Right lobe of liver (tissue), 6 donors: ENCODE data around the gene SMARCB1. TPM values are rescaled to one million over a fixed set of nuclear protein-coding genes. Genes with fewer than 3 reads are reported as not detected.
A peak's percentile ranks its signal among the peaks of the same experiment; 100 is the strongest.

Source experiments
- ATAC-seq, 4 donors: fragments of 200-7000 bp; cut with Tn5 transposase; one replicate each; pipeline ENCODE4 v1.9.1; 2020; ENCODE audit warnings: mild to moderate bottlenecking in 4 of 4, moderate library complexity in 4 of 4
- DNase-seq, 3 donors: peaks; one replicate each; pipeline ENCODE4 v3.0.0-alpha.2; 2020
- H3K27ac ChIP-seq, 3 donors: fragments of 200-600 bp; one replicate each; pipeline ENCODE4 v1.8.0; 2022
- H3K27me3 ChIP-seq, 2 donors: fragments of 200-600 bp; one replicate each; pipeline ENCODE4 v1.8.0; 2022
- H3K36me3 ChIP-seq, 4 donors: fragments of 200-600 bp; sonication (generic) in 1 of 4; one replicate each; pipeline versions ENCODE4 v1.5.1 to v1.8.0; 2017 to 2022; ENCODE audit warnings: control low read depth in 1 of 4
- H3K4me1 ChIP-seq, 4 donors: fragments of 200-600 bp; sonication (generic) in 1 of 4; one replicate each; pipeline versions ENCODE4 v1.5.1 to v1.8.0; 2017 to 2022; ENCODE audit warnings: control low read depth in 1 of 4
- H3K4me3 ChIP-seq, 3 donors: fragments of 200-600 bp; one replicate each; pipeline ENCODE4 v1.8.0; 2022
- H3K9me3 ChIP-seq, 4 donors: fragments of 200-600 bp; sonication (generic) in 1 of 4; one replicate each; pipeline versions ENCODE4 v1.5.1 to v1.8.0; 2017 to 2022; ENCODE audit warnings: control low read depth in 1 of 4
- POLR2A ChIP-seq: fragments of 450-650 bp; IDR thresholded peaks from one replicate; pipeline ENCODE4 v1.6.1; 2017; ENCODE audit warnings: antibody characterized with exemption, mild to moderate bottlenecking
- WGBS: methylation state at CpG from one replicate; pipeline ENCODE4 v1.1.6; 2018; ENCODE audit warnings: low coverage, low lambda C conversion rate; ENCODE audit not compliant: insufficient coverage; ENCODE audit errors: missing lambda C conversion rate; 5-methylcytosine and 5-hydroxymethylcytosine counted together
- intact Hi-C, 2 donors: fragments of 100-400 bp; cut with DNase I; formaldehyde crosslinking; loops; one replicate each; pipeline versions ENCODE4 v1.11.2 to v1.14.1; 2022
- long read RNA-seq: library from polyadenylated mRNA; unstranded; transcript quantifications from one replicate; pipeline ENCODE4 v2.0.0, GENCODE V29; 2019
- total RNA-seq, 6 experiments: library from RNA; depleted of rRNA in 2 of 6; stranded (reverse); fragments of >200 nt in 2 of 6; fragmentation: NEBNext Ultra II Directional in 3 of 6; extraction: Animal tissue kit (Norgen Biotek cat#: 25700) in 3 of 6; gene quantifications; one replicate each; pipeline versions ENCODE4 v1.1.0 to v1.2.4, GENCODE V29; 2016 to 2023
- TF ChIP-seq, protein P1 (sequence below), 4 donors: fragments of 200-600 bp in 3 of 4; fragments of 450-650 bp in 1 of 4; IDR thresholded peaks; one replicate each; pipeline versions ENCODE4 v1.5.1 to v1.8.0; 2016 to 2022; ENCODE audit warnings: antibody characterized with exemption in 4 of 4, mild to moderate bottlenecking in 2 of 4
- donor health status: DM: no; HTN: yes; CAD: no.
- donor health status: DM: no; HTN: no; CAD: no.
- donor health status: DM: no; HTN: no; CAD: no.
- donor health status: DM: no; HTN: yes; CAD: no.
- donor health status: DM: no; HTN: yes; CAD: no.

SMARCB1 gene
- 10 to 100 TPM; 19.9 to 70.2 (median 25.3) TPM for total RNA-seq
- long read RNA-seq, full-length matches to known transcripts: 5 of 8 reads
- long read RNA-seq, partial matches to known transcripts: 2 of 8 reads
- long read RNA-seq, other reads (novel, unspliced or antisense): 1 of 8 reads

DNA sequence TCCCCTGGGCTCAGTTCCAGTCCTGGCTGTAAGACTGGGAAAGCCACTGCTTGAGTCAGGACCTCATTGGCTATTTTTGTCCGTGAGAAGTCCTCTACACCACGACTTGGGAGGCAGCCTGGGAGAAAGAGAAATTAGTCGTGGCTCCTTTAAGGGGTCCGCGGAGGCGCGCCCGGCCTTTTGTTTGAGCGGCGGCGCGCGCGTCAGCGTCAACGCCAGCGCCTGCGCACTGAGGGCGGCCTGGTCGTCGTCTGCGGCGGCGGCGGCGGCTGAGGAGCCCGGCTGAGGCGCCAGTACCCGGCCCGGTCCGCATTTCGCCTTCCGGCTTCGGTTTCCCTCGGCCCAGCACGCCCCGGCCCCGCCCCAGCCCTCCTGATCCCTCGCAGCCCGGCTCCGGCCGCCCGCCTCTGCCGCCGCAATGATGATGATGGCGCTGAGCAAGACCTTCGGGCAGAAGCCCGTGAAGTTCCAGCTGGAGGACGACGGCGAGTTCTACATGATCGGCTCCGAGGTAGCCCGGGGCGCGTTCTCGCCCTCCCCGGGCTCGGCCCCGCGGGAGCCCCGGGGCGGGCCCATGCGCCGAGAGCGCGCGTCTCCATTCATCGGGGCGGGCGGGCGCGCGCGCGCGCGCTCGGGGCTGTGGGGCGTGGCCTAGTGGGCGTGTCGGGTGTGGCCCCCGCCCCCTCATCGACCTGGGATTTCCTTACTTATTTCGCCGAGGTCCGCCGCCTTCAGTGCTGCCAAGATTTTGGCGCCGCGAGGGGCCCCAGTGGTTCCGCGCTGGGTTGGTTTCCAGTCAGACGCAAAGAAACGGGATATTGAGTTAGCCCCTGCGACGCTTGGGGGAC, at the start of gene SMARCB1:
Gene SMARCB1, plus strand, starts transcription at position 215 of the 848 bp plus-strand sequence. Its CDS starts 204 bp downstream, at position 419.
- intact Hi-C loops: no loop called here

DNA sequence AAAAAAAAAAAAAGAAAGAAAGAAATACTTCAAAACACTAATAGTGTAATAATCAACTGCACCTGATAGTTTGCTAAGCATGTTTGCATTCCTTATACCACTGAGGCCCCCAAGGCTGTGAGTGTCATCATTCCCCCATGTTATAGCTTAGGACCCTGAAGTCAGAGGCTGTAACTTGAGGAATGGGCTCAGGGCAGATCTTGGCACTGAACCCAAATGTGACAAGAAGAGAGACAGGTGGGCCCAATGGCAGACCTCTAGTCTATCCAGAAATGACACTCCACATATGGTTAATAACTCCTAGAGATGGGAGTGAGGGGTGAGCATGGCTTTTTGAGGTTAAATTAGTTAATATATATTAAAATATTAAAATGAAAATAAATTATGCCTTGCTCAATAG, 49.1 kb upstream of the SMARCB1 start:
- intact Hi-C loops: no loop called here
- TF ChIP-seq, protein P1, sequence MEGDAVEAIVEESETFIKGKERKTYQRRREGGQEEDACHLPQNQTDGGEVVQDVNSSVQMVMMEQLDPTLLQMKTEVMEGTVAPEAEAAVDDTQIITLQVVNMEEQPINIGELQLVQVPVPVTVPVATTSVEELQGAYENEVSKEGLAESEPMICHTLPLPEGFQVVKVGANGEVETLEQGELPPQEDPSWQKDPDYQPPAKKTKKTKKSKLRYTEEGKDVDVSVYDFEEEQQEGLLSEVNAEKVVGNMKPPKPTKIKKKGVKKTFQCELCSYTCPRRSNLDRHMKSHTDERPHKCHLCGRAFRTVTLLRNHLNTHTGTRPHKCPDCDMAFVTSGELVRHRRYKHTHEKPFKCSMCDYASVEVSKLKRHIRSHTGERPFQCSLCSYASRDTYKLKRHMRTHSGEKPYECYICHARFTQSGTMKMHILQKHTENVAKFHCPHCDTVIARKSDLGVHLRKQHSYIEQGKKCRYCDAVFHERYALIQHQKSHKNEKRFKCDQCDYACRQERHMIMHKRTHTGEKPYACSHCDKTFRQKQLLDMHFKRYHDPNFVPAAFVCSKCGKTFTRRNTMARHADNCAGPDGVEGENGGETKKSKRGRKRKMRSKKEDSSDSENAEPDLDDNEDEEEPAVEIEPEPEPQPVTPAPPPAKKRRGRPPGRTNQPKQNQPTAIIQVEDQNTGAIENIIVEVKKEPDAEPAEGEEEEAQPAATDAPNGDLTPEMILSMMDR (IDR thresholded peaks at IDR 0.05): no peak
- no peak for TF ChIP-seq POLR2A

More for the DNA sequence above, at the start of gene SMARCB1:
- peak; percentile 89 to 92 (median 92) for DNase-seq
- 0% methylated on average over 40 of the region's 97 CpGs for WGBS
- no peaks in the 10 kb centered on the region for H3K9me3 ChIP-seq
- peak within 1 kb of the TSS; percentile 87 to 95 (median 92) for H3K4me3 ChIP-seq
- peaks cover 0 to 48% (median 9%) of the 10 kb centered on the region in 4 donors for H3K4me1 ChIP-seq
- H3K36me3 ChIP-seq: peaks cover 0 to 2% (median 0%) of the 10 kb centered on the region in 4 donors
- ATAC-seq: peak; percentile 88 to 96 (median 94)
- peak; percentile 88 for TF ChIP-seq POLR2A
- TF ChIP-seq, protein P1 (IDR thresholded peaks at IDR 0.05): no peak
- H3K27me3 ChIP-seq: no peaks in the 10 kb centered on the region
- peak within 1 kb of the TSS; percentile 95 to 100 (median 98) for H3K27ac ChIP-seq

DNA sequence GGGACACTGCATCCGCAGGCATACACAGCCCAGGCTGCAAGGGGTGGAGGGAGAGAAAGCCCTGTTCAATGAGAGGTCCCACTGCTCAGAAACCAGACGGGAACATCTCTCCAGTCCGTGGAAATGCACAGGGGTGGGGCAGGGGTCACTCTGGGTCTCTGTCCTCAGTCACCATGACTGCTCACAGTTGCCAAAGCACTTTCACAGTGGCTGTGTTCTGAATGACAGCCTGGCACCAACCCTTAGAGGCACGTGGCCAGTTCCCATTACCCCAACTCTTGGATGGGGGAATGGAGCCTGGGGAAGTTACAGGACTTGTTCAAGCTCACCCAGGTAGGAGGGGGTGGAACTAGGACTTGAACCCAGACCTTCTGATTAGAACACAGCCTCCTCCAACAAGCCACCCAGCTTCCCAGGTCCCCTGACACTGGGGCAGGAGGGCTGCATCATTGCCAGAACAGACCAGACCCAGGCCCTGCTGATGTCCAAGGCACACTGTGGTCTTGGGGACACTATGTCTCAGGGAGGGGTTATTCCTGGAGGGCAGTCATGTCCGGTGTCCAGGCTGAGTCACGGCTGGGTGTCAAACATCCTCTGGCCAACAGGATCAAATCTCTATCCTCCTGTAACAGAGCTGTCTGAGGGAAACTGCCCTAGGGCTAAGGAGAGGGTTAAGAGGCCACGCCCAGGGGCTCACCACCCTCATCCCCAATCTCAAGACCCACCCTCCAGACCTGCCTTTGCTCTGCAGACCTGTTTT, 44.1 kb upstream of the SMARCB1 start:
- WGBS: no CpG with 5 or more reads among the region's 7 CpGs
- no peak for TF ChIP-seq POLR2A
- TF ChIP-seq, protein P1 (IDR thresholded peaks at IDR 0.05): no peak
- Histone ChIP-seq H3K27me3 (no peaks in the 10 kb centered on the region), H3K9me3 (no peaks in the 10 kb centered on the region), H3K27ac (no peak overlapping the region), H3K4me3 (no peak overlapping the region), H3K36me3 (peaks cover 0 to 7% (median 0%) of the 10 kb centered on the region in 4 donors), H3K4me1 (no peaks in the 10 kb centered on the region)
- DNase-seq (no peak), ATAC-seq (peak in 1 of 4 donors; percentile 27)
- intact Hi-C loops: no loop called here

More for the DNA sequence above, 49.1 kb upstream of the SMARCB1 start:
- Histone ChIP-seq H3K9me3 (no peaks in the 10 kb centered on the region), H3K36me3 (no peaks in the 10 kb centered on the region), H3K27me3 (no peaks in the 10 kb centered on the region), H3K4me1 (no peaks in the 10 kb centered on the region), H3K27ac (no peak overlapping the region), H3K4me3 (no peak overlapping the region)
- DNase-seq (no peak), ATAC-seq (no peak)

DNA sequence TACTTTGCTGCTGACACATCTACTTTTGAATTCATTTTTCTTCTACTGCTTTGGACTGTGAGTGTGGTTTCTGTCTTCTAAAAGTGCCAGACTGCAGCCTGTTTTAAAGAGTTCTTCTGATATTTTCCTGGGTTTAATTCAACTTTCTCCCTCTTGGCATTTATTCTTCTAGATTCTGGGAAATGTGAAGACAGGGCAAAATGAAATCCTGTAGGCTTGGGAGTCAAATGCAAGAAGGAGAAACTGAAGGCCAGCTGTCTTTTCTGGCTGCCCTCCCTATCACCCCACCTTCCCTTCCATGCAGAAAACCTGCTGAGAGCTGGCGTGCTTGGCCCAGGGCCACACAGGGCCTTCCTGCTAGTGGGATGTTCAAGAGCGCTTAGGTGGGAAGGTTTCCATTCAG, 43.5 kb upstream of the SMARCB1 start:
- TF ChIP-seq, protein P1 (IDR thresholded peaks at IDR 0.05): no peak
- TF ChIP-seq POLR2A: no peak
- ATAC-seq (no peak), DNase-seq (no peak)
- Histone ChIP-seq H3K36me3 (peaks cover 0 to 7% (median 0%) of the 10 kb centered on the region in 4 donors), H3K4me3 (no peak overlapping the region), H3K4me1 (no peaks in the 10 kb centered on the region), H3K9me3 (no peaks in the 10 kb centered on the region), H3K27ac (no peak overlapping the region), H3K27me3 (no peaks in the 10 kb centered on the region)
- intact Hi-C loops: no loop called here
- WGBS: no CpG with 5 or more reads among the region's 2 CpGs
